ENCODE data around the gene STX8. TPM values are rescaled to one million over a fixed set of nuclear protein-coding genes. Genes with fewer than 3 reads are reported as not detected.

The STX8 gene
- total and polyA plus RNA-seq, 9 of the 15 experiments (the other 6 are each of a cell fraction or from before 2014, with no cell fraction given), result 14.6 to 42.5 (median 22.1) TPM

GRCh38 chr17:9242497-9242881 lies 333.1 kb downstream of the STX8 start:
- POLR2A ChIA-PET, result interaction anchor here (0.6 kb wide), 1 partner anchor 1420 kb away, joined by 3 read pairs; no protein-coding TSS in a partner anchor

More at GRCh38 chr17:9242497-9242881, 333.1 kb downstream of the STX8 start:
- TF ChIP-seq BACH1 (tag; IDR thresholded peaks at IDR 0.05), result no peak
- no peak for TF ChIP-seq GTF2A2 (tag; IDR thresholded peaks at IDR 0.05)
- TF ChIP-seq MXI1 (IDR thresholded peaks at IDR 0.05; ENCODE audit: low read depth, low read length), result no peak
- no peak for TF ChIP-seq NR3C1 (CRISPR knock-in tag; IDR thresholded peaks at IDR 0.05)
- no peak for TF ChIP-seq DDX20 (tag; IDR thresholded peaks at IDR 0.05; ENCODE audit: low read depth)
- TF ChIP-seq RNF2 (IDR thresholded peaks at IDR 0.05), result no peak
- TF ChIP-seq ZNF668 (CRISPR knock-in tag; IDR thresholded peaks at IDR 0.05), result no peak
- no peak for TF ChIP-seq BRCA1 (IDR thresholded peaks at IDR 0.05)
- no peak for TF ChIP-seq BRCA1 (CRISPR knock-in tag; IDR thresholded peaks at IDR 0.05)
- TF ChIP-seq TRIM25 (IDR thresholded peaks at IDR 0.05; ENCODE audit: borderline replicate concordance), result no peak
- TF ChIP-seq HNRNPL (IDR thresholded peaks at IDR 0.05; ENCODE audit: low read depth, low read length), result no peak
- TF ChIP-seq CHCHD3 (CRISPR knock-in tag; IDR thresholded peaks at IDR 0.05), result no peak
- no peak for TF ChIP-seq NR1H2 (CRISPR knock-in tag; IDR thresholded peaks at IDR 0.05)
- TF ChIP-seq RHOXF2B (CRISPR knock-in tag; conservative IDR thresholded peaks at IDR 0.05), result no peak
- no peak for TF ChIP-seq HDGF (IDR thresholded peaks at IDR 0.05)
- TF ChIP-seq SOX6 (IDR thresholded peaks at IDR 0.05), result no peak
- TF ChIP-seq KAT7 (CRISPR knock-in tag; IDR thresholded peaks at IDR 0.05; ENCODE audit: borderline replicate concordance), result no peak
- no peak overlapping the region for H3K9ac ChIP-seq (ENCODE audit: insufficient read depth in 1 of 2, low read depth in 2 of 2, low read length in 2 of 2)
- H3K4me3 ChIP-seq, result no peak overlapping the region
- ATAC-seq, result no peak
- no peak for DNase-seq (ENCODE audit: extremely low read depth in 1 of 4, low spot score in 3 of 4)
- H3K79me2 ChIP-seq (ENCODE audit: control insufficient read depth, insufficient read depth, low read length), result no peaks in the 10 kb centered on the region
- 0 out of 2 replicates have a peak, but pooled peaks cover 5% of the 10 kb centered on the region for H4K20me1 ChIP-seq (replicated peaks; ENCODE audit: control insufficient read depth, insufficient read depth, low read length)
- H3K36me3 ChIP-seq (ENCODE audit: control insufficient read depth, insufficient read depth, low read length), result no peaks in the 10 kb centered on the region
- H3K9me3 ChIP-seq (replicated peaks; ENCODE audit: control insufficient read depth, insufficient read depth, low read depth, low read length), result no peaks in the 10 kb centered on the region
- H3K9me1 ChIP-seq (ENCODE audit: control insufficient read depth, insufficient read depth, low read length), result no peaks in the 10 kb centered on the region
- CTCF ChIA-PET (ENCODE audit: low intra/inter-chr PET ratio), result no interaction called here
- BruUV-seq (replicated peaks), result no TSS peak
- peaks cover 0 to 20% of the 10 kb centered on the region in 2 experiments; a peak in 2 of 5 replicates for H3K4me1 ChIP-seq (replicated peaks in 1 of 2; ENCODE audit: control insufficient read depth in 2 of 2, insufficient read depth in 2 of 2, low read length in 2 of 2)
- 4% methylated on average over 13 of the region's 16 CpGs for WGBS (ENCODE audit: insufficient coverage, low coverage, missing lambda C conversion rate)
- FAIRE-seq, result no peak
- peaks cover 0 to 29% of the 10 kb centered on the region in 2 experiments; a peak in 1 of 5 replicates for H3K27me3 ChIP-seq (ENCODE audit: control insufficient read depth in 2 of 2, insufficient read depth in 2 of 2, low read length in 2 of 2)
- H3K27ac ChIP-seq (ENCODE audit: extremely low read depth, low read depth, low read length), result no peak overlapping the region
- intact Hi-C loops (cut with micrococcal nuclease) (no loop called here), in situ Hi-C loops (cut with MboI) (no loop called here)
- H3K4me2 ChIP-seq (ENCODE audit: insufficient read depth, low read length), result no peak overlapping the region
- H2AFZ ChIP-seq (ENCODE audit: low read depth, low read length), result no peak overlapping the region
